ENCODE results near the gene LTBP3. TPM values are rescaled to one million over a fixed set of nuclear protein-coding genes. Genes with fewer than 3 reads are reported as not detected.

The LTBP3 gene
- total and polyA plus RNA-seq, 8 donors = 70.8 to 322 (median 239) TPM

- H3K27me3 ChIP-seq = no peaks in the 10 kb centered on the region
- H3K4me1 ChIP-seq = peaks cover 14 to 27% of the 10 kb centered on the region in 2 donors
- no peak for DNase-seq
- no peaks in the 10 kb centered on the region for H3K9me3 ChIP-seq
- H3K4me3 ChIP-seq = no peak overlapping the region
- H3K27ac ChIP-seq = no peak overlapping the region
- H3K36me3 ChIP-seq = peaks cover 0 to 73% of the 10 kb centered on the region in 2 donors
- TF ChIP-seq, protein P1, sequence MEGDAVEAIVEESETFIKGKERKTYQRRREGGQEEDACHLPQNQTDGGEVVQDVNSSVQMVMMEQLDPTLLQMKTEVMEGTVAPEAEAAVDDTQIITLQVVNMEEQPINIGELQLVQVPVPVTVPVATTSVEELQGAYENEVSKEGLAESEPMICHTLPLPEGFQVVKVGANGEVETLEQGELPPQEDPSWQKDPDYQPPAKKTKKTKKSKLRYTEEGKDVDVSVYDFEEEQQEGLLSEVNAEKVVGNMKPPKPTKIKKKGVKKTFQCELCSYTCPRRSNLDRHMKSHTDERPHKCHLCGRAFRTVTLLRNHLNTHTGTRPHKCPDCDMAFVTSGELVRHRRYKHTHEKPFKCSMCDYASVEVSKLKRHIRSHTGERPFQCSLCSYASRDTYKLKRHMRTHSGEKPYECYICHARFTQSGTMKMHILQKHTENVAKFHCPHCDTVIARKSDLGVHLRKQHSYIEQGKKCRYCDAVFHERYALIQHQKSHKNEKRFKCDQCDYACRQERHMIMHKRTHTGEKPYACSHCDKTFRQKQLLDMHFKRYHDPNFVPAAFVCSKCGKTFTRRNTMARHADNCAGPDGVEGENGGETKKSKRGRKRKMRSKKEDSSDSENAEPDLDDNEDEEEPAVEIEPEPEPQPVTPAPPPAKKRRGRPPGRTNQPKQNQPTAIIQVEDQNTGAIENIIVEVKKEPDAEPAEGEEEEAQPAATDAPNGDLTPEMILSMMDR (IDR thresholded peaks at IDR 0.05) = no peak
- ATAC-seq = no peak
- intact Hi-C loops (cut with DNase I) = no loop called here
Observed at GRCh38 chr11:65528819-65529350, 29.3 kb downstream of the LTBP3 start.

DNA sequence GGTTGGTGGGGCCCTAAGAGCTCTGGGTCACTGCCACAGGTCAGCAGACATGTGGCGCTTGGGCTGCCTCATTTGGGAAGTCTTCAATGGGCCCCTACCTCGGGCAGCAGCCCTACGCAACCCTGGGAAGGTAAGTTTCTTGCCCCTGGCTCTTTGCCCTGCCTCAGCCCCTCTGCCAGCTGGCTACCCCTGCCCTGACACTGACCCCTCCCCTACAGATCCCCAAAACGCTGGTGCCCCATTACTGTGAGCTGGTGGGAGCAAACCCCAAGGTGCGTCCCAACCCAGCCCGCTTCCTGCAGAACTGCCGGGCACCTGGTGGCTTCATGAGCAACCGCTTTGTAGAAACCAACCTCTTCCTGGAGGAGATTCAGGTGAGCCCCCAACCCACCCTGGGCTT lies 31.4 kb downstream of the LTBP3 start:
- peaks cover 0 to 51% of the 10 kb centered on the region in 2 donors for H3K36me3 ChIP-seq
- peaks cover 16 to 46% of the 10 kb centered on the region in 2 donors for H3K4me1 ChIP-seq
- TF ChIP-seq, protein P1 (IDR thresholded peaks at IDR 0.05) = no peak
- H3K27me3 ChIP-seq = no peaks in the 10 kb centered on the region
- no peaks in the 10 kb centered on the region for H3K9me3 ChIP-seq
- no peak overlapping the region for H3K4me3 ChIP-seq
- DNase-seq (peak in 1 of 4 donors; percentile 54), ATAC-seq (no peak)
- intact Hi-C loops (cut with DNase I) = no loop called here
- no peak overlapping the region for H3K27ac ChIP-seq

GRCh38 chr11:65525546-65526480 lies 32.3 kb downstream of the LTBP3 start:
- ATAC-seq = no peak

GRCh38 chr11:65524741-65525545 lies 33.2 kb downstream of the LTBP3 start, which contains the start of gene SCYL1:
Gene SCYL1, plus strand, starts transcription at chr11:65525083. Its CDS starts 71 bp downstream, at chr11:65525154.
- intact Hi-C loops (cut with DNase I) = no loop called here
- ATAC-seq (peak; percentile 94), DNase-seq (peak; percentile 61 to 95 (median 86))
- Histone ChIP-seq H3K27me3 (no peaks in the 10 kb centered on the region), H3K36me3 (peaks cover 0 to 33% of the 10 kb centered on the region in 2 donors), H3K4me1 (peaks cover 16 to 46% of the 10 kb centered on the region in 2 donors), H3K9me3 (no peaks in the 10 kb centered on the region), H3K27ac (peak within 1 kb of the TSS; percentile 82 to 84), H3K4me3 (peak within 1 kb of the TSS; percentile 71 to 99)
- TF ChIP-seq, protein P1 (IDR thresholded peaks at IDR 0.05) = no peak

More at GRCh38 chr11:65525546-65526480, 32.3 kb downstream of the LTBP3 start:
- H3K27me3 ChIP-seq = no peaks in the 10 kb centered on the region
- peak overlapping the region; percentile 71 to 99 for H3K4me3 ChIP-seq
- H3K4me1 ChIP-seq = peaks cover 16 to 46% of the 10 kb centered on the region in 2 donors
- H3K9me3 ChIP-seq = no peaks in the 10 kb centered on the region
- peak overlapping the region; percentile 82 to 84 for H3K27ac ChIP-seq
- H3K36me3 ChIP-seq = peaks cover 0 to 42% of the 10 kb centered on the region in 2 donors
- intact Hi-C loops (cut with DNase I) = no loop called here
- peak in 1 of 4 donors; percentile 68 for DNase-seq
- TF ChIP-seq, protein P1 (IDR thresholded peaks at IDR 0.05) = no peak

Data from left lung (tissue), 10 donors.